ENCODE results near the gene ZXDC.

Gene ZXDC

DNA sequence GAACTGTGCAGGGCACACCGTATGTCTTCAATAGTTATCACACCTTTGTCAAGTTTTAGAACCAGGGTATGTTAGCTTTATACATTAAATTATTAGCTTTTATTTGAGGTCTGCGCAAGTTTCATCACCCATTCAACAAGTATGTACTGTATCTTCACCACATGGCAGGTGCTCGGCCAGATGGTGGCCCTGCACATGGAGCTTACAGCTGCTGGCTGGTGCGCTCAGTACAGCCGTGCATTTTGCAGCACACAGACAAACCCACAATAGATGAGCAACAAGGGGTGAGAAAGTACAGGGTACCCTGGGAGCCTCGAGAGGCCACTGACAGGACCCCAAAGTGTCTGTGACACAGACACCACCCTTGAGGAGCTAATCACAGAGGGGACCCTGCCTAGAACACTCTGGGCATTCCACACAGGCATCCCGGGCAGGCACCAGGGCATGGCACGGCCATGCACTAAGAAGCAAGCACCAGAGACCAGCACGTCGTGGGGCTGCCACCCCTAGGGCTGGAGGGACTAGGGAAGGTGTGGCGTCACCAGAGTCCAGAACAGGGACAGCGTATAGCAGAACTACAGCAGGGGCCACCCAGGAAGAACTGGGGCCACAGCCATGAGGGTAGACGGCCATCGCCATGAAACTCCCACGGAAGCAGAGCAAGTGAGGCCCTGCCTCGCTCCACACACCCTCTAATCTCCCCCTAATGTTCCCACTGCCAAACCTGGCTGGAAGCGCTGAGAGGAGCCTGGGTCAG lies 27.4 kb downstream of the ZXDC start:
- Mint-ChIP-seq H3K36me3 (ENCODE audit: low read depth) (peaks cover 29% of the 10 kb centered on the region), H3K9me3 (no peaks in the 10 kb centered on the region), H3K4me3 (no peak overlapping the region), H3K4me1 (peaks cover 5% of the 10 kb centered on the region), H3K27me3 (ENCODE audit: low read depth) (no peaks in the 10 kb centered on the region), H3K27ac (no peak overlapping the region)
- TF ChIP-seq, protein P1, sequence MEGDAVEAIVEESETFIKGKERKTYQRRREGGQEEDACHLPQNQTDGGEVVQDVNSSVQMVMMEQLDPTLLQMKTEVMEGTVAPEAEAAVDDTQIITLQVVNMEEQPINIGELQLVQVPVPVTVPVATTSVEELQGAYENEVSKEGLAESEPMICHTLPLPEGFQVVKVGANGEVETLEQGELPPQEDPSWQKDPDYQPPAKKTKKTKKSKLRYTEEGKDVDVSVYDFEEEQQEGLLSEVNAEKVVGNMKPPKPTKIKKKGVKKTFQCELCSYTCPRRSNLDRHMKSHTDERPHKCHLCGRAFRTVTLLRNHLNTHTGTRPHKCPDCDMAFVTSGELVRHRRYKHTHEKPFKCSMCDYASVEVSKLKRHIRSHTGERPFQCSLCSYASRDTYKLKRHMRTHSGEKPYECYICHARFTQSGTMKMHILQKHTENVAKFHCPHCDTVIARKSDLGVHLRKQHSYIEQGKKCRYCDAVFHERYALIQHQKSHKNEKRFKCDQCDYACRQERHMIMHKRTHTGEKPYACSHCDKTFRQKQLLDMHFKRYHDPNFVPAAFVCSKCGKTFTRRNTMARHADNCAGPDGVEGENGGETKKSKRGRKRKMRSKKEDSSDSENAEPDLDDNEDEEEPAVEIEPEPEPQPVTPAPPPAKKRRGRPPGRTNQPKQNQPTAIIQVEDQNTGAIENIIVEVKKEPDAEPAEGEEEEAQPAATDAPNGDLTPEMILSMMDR (IDR thresholded peaks at IDR 0.05; ENCODE audit: unreplicated experiment in 3 of 3), result no peak

DNA sequence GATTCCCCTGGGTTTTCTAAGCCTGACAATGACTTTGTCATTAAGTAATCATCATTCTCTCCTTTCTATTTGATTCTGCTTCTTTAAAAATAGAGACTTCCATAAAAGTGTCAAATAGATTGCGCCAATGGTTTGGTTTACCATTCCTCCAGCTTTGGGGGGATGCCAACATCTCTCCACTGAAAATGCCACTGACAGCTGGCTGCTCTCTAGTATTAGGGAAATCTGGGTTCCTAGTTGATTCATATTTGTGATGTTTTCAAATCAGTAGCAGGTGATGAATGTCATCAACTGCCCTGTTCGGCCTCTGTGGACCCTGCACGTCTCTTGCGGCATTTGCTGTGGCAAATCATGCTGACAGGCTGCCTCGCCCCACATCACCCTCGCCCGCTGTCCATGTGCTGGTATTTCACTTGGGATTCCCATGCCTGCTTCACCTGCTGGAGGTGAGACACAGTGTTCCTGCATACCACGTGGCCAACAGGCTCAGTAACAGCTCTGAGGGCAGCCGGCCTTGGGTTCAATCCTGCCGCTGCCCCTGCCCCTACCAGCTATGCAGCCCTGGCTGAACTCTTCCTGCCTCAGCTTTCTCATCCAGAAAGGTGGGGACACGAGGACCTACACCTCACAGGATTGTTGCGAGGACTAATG lies 28.1 kb downstream of the ZXDC start:
- no peaks in the 10 kb centered on the region for H3K9me3 Mint-ChIP-seq
- no peaks in the 10 kb centered on the region for H3K27me3 Mint-ChIP-seq (ENCODE audit: low read depth)
- TF ChIP-seq, protein P1 (IDR thresholded peaks at IDR 0.05; ENCODE audit: unreplicated experiment in 3 of 3), result no peak
- H3K27ac Mint-ChIP-seq, result no peak overlapping the region
- no peak overlapping the region for H3K4me3 Mint-ChIP-seq
- peaks cover 9% of the 10 kb centered on the region for H3K4me1 Mint-ChIP-seq
- peaks cover 26% of the 10 kb centered on the region for H3K36me3 Mint-ChIP-seq (ENCODE audit: low read depth)

DNA sequence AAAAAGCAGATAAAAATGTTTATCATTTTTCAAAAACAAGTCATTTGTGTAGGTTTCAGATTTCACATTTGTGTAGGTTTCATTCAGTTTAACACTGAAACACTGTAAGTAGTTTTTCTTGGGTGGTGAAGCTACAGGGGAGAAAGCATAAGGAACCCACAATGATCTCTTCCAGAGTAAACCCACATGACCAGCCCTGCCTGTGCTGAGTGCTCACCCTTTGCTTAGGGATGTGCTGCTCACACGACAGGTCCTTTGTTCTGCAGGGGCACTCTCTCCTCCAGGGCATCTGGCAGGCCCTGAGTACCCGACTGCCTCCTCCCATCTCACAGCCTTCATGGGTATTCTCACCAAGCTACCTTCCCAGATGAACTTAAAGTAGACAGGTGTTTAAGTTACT lies 28.9 kb downstream of the ZXDC start:
- H3K27ac Mint-ChIP-seq, result no peak overlapping the region
- peaks cover 14% of the 10 kb centered on the region for H3K4me1 Mint-ChIP-seq
- no peaks in the 10 kb centered on the region for H3K27me3 Mint-ChIP-seq (ENCODE audit: low read depth)
- no peaks in the 10 kb centered on the region for H3K9me3 Mint-ChIP-seq
- peaks cover 20% of the 10 kb centered on the region for H3K36me3 Mint-ChIP-seq (ENCODE audit: low read depth)
- TF ChIP-seq, protein P1 (IDR thresholded peaks at IDR 0.05; ENCODE audit: unreplicated experiment in 3 of 3), result no peak
- no peak overlapping the region for H3K4me3 Mint-ChIP-seq

DNA sequence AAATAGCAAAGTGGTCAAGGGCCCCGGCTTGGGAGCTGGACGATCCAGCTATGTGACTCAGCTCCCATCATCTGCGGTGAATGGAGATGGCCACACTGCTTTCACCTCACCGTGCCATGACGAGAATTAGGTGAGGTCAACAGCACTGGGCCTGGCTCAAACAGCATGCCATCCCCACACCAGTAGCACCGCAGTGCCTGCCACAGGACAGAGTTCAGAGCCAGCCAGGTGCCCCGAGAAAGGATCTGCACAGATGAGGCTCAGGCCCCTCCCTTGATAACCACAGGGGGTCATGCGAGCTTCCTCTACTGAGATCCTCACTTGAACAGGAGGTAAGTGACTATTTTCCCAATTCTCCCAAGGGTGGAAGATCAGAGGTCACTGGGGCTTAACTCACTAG lies 29.4 kb downstream of the ZXDC start:
- Mint-ChIP-seq H3K36me3 (ENCODE audit: low read depth) (peaks cover 15% of the 10 kb centered on the region), H3K9me3 (no peaks in the 10 kb centered on the region), H3K27me3 (ENCODE audit: low read depth) (no peaks in the 10 kb centered on the region), H3K27ac (no peak overlapping the region), H3K4me3 (no peak overlapping the region), H3K4me1 (peaks cover 15% of the 10 kb centered on the region)
- TF ChIP-seq, protein P1 (IDR thresholded peaks at IDR 0.05; ENCODE audit: unreplicated experiment in 3 of 3), result no peak

DNA sequence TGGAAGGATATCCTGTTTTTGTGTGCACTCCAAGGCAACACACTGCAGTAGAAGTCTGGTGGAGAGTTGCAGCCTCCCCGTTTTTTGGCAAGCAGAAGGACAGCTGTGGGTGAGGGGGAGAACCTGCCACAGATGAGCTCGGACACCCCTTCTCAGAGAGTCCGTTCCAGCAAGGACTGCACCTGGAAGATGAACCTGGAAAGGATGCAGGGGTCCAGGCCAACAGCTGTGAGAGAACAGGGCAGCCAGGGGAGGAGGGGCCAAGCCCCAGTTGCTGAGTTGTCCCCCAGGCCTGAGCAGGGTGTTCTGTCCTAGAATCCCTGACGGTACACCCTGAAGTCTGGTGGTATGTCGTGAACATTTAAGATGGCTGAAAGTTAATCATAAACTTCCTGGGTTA lies 30.2 kb downstream of the ZXDC start:
- Mint-ChIP-seq H3K36me3 (ENCODE audit: low read depth) (peaks cover 8% of the 10 kb centered on the region), H3K27ac (no peak overlapping the region)

More for the DNA sequence above, 30.2 kb downstream of the ZXDC start:
- H3K4me1 Mint-ChIP-seq, result peaks cover 15% of the 10 kb centered on the region
- TF ChIP-seq, protein P1 (IDR thresholded peaks at IDR 0.05; ENCODE audit: unreplicated experiment in 3 of 3), result no peak
- no peaks in the 10 kb centered on the region for H3K27me3 Mint-ChIP-seq (ENCODE audit: low read depth)
- H3K4me3 Mint-ChIP-seq, result no peak overlapping the region
- no peaks in the 10 kb centered on the region for H3K9me3 Mint-ChIP-seq

Measured in nephron (organoid).